Parietal lobe (tissue), 2 donors: ENCODE results near the gene DUXA. TPM values are rescaled to one million over a fixed set of nuclear protein-coding genes. Genes with fewer than 3 reads are reported as not detected.

ENCODE experiments used
- small RNA-seq: library from RNA; depleted of rRNA; stranded (forward); fragments of <200 nt; gene quantifications from one replicate; pipeline ENCODE3, GENCODE V24; 2014; ENCODE audit warnings: low replicate concordance
- total RNA-seq: library from RNA; depleted of rRNA; stranded (reverse); fragments of >200 nt; gene quantifications from one replicate; pipeline ENCODE4 v1.2.3, GENCODE V29; 2014

The DUXA gene
- not detected for total RNA-seq

DNA sequence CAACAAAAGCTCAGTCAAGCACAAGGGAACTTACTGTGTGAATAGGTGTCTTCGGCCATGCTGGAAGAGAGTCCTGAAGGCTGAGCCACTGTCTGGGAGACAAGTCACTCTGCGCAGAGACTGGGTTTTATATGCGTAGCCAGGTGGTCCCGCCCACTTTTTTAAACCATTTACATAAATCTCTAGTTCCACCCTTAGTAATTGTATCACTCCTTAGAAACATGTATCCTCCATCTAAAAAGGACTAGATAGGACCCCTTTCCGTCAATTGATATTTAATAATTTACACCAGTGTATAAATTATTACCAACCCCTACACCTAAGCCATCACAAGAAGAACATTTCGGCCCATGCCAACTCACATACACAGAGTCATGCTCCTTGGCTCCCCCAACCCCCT is at the start of gene DUXA:
Gene DUXA (minus strand): TSS at position 101 of the 400 bp plus-strand sequence. CDS start 42 bp downstream, at position 59.

DNA sequence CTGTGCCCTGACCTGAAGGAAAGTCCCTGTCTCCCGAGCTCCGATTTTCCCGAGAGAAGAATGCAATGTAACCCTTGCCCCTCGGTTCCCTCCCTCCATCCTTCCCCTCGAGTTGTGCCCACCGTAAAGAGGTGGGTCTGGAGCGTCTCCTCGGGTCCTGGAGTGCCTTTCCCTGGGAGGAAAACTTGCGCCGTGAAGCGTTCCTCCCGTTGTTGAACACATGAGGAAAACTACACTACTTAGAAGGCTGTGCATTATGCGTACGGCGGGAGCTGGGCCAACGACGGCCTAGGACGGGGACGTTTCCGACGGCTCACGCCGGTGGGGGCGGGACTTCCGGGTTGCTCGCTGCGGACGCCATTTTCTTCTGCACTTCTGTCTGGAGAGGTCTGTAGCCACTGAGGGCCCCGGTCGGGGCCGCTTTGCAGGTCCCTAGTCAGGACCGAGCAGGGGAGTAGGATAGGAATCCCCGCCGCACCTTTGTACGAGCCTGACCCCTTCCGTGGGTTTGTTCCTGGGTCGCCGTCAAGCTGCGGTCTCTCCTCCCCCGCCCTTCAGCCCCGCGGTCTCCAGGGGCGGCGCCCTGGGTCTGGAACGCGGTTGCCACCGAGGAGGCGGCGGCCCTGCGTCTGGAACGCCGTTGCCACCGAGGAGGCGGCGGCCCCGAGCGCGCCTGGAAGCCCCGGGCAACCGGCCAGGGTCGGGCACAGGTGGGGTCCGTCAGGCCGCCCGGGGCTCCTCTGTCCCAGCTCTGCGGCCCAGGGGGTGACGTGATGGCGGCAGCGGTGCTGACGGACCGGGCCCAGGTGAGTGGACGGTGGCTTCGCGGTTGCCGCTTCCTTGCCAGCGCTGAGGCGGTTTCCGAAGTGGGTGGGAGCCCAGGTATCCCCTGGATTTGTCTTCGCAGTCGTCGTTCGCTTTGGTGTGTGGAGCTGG is 24.1 kb upstream of the DUXA start, which contains the start of gene ZNF264:
Gene ZNF264 (plus strand): TSS at position 360 of the 936 bp plus-strand sequence. CDS start 414 bp downstream, at position 774.

Small RNAs within 50 kb of the gene (small RNA-seq; reads per million reads assigned to genes)
- gene AC025588.3, result not detected

Other genes with a start within 250 kb of the DUXA start
- not detected for gene USP29, start 47.5 kb downstream of the DUXA start, total RNA-seq
- not detected for gene ZIM3, start 22.3 kb downstream of the DUXA start, total RNA-seq
- gene ZNF264, start 24.0 kb upstream of the DUXA start, total RNA-seq, result 48.2 TPM
- gene AURKC, start 63.5 kb upstream of the DUXA start, total RNA-seq, result not detected
- 44.4 TPM for gene ZNF805, start 73.1 kb upstream of the DUXA start, total RNA-seq
- gene ZNF460, start 113.0 kb upstream of the DUXA start, total RNA-seq, result 290 TPM
- gene ZNF543, start 153.0 kb upstream of the DUXA start, total RNA-seq, result 43.2 TPM
- 22.8 TPM for gene ZNF304, start 183.8 kb upstream of the DUXA start, total RNA-seq
- 24.1 TPM for gene TRAPPC2B, start 196.1 kb upstream of the DUXA start, total RNA-seq
- gene ZNF547, start 196.1 kb upstream of the DUXA start, total RNA-seq, result 16.0 TPM
- gene ZNF548, start 222.4 kb upstream of the DUXA start, total RNA-seq, result 68.2 TPM
- gene ZNF17, start 243.7 kb upstream of the DUXA start, total RNA-seq, result 57.9 TPM